KMS-11 (cell line): Measurements from ENCODE around the gene FA2H.

ENCODE experiments used
- H2AFZ ChIP-seq: fragments of 200-600 bp; sonication (generic); 2 replicates; pipeline ENCODE4 v1.6.1; 2016; ENCODE audit warnings: antibody characterized with exemption, mixed run types, low read depth
- H3K27ac ChIP-seq: fragments of 200-600 bp; sonication (generic); 2 replicates; pipeline ENCODE4 v1.6.1; 2016; ENCODE audit warnings: mild to moderate bottlenecking, mixed run types
- H3K27me3 ChIP-seq: fragments of 200-600 bp; sonication (generic); 2 replicates; pipeline ENCODE4 v1.6.1; 2017; ENCODE audit warnings: mild to moderate bottlenecking, low read depth, mixed run types, moderate library complexity; ENCODE audit not compliant: insufficient read depth
- H3K36me3 ChIP-seq: fragments of 200-600 bp; sonication (generic); 2 replicates; pipeline ENCODE4 v1.6.1; 2017; ENCODE audit warnings: mild to moderate bottlenecking, mixed run types; ENCODE audit not compliant: insufficient read depth
- H3K4me1 ChIP-seq: fragments of 200-600 bp; sonication (generic); 2 replicates; pipeline ENCODE4 v1.6.1; 2016; ENCODE audit warnings: mild to moderate bottlenecking, low read depth, mixed run types; ENCODE audit not compliant: poor library complexity, severe bottlenecking
- H3K4me2 ChIP-seq: fragments of 200-600 bp; sonication (generic); 2 replicates; pipeline ENCODE4 v1.7.0; 2016; ENCODE audit warnings: mild to moderate bottlenecking, mixed run types
- H3K4me3 ChIP-seq: fragments of 200-600 bp; sonication (generic); IDR thresholded peaks from 2 replicates; pipeline ENCODE4 v1.6.1; 2017; ENCODE audit warnings: low read depth, low read length, mixed read lengths; ENCODE audit not compliant: insufficient read depth
- H3K79me2 ChIP-seq: fragments of 200-600 bp; sonication (generic); 2 replicates; pipeline ENCODE4 v1.6.1; 2016; ENCODE audit warnings: low read depth, mixed run types; ENCODE audit not compliant: insufficient read depth
- H3K9ac ChIP-seq: fragments of 200-600 bp; sonication (generic); 2 replicates; pipeline ENCODE4 v1.6.1; 2016; ENCODE audit warnings: mild to moderate bottlenecking, mixed run types
- H4K20me1 ChIP-seq: fragments of 200-600 bp; sonication (generic); 2 replicates; pipeline ENCODE4 v1.6.1; 2016; ENCODE audit warnings: mild to moderate bottlenecking, mixed run types; ENCODE audit not compliant: insufficient read depth
- TF ChIP-seq, protein P1 (sequence below): fragments of 200-600 bp; sonication (generic); conservative IDR thresholded peaks from 2 replicates; pipeline ENCODE4 v1.6.1; 2017; ENCODE audit warnings: low read depth, mild to moderate bottlenecking, antibody characterized with exemption, low read length, moderate library complexity, mixed read lengths

The FA2H gene

DNA sequence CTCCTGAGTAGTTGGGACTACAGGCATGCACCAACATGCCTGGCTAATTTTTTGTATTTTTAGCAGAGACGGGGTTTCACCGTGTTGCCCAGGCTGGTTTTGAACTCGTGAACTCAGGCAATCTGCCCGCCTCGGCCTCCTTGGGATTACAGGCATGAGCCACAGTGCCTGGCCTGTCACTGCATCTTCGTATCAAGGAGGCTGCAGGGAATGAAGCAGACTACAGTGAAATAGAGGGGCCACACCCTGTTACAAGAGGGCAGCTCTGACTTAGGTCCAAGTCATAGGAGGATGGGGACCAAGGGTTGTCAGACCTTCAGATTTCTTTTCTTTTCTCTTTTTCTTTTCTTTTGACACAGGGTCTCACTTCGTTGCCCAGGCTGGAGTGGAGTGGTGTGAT is 28.7 kb downstream of the FA2H start:
- TF ChIP-seq, protein P1, sequence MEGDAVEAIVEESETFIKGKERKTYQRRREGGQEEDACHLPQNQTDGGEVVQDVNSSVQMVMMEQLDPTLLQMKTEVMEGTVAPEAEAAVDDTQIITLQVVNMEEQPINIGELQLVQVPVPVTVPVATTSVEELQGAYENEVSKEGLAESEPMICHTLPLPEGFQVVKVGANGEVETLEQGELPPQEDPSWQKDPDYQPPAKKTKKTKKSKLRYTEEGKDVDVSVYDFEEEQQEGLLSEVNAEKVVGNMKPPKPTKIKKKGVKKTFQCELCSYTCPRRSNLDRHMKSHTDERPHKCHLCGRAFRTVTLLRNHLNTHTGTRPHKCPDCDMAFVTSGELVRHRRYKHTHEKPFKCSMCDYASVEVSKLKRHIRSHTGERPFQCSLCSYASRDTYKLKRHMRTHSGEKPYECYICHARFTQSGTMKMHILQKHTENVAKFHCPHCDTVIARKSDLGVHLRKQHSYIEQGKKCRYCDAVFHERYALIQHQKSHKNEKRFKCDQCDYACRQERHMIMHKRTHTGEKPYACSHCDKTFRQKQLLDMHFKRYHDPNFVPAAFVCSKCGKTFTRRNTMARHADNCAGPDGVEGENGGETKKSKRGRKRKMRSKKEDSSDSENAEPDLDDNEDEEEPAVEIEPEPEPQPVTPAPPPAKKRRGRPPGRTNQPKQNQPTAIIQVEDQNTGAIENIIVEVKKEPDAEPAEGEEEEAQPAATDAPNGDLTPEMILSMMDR: no peak
- H3K27ac ChIP-seq: no peak overlapping the region
- no peaks in the 10 kb centered on the region for H3K79me2 ChIP-seq
- H4K20me1 ChIP-seq: no peaks in the 10 kb centered on the region
- no peak overlapping the region for H3K4me3 ChIP-seq
- H3K27me3 ChIP-seq: no peaks in the 10 kb centered on the region
- no peak overlapping the region for H2AFZ ChIP-seq
- no peak overlapping the region for H3K4me2 ChIP-seq
- no peaks in the 10 kb centered on the region for H3K36me3 ChIP-seq
- no peak overlapping the region for H3K9ac ChIP-seq
- no peaks in the 10 kb centered on the region for H3K4me1 ChIP-seq

DNA sequence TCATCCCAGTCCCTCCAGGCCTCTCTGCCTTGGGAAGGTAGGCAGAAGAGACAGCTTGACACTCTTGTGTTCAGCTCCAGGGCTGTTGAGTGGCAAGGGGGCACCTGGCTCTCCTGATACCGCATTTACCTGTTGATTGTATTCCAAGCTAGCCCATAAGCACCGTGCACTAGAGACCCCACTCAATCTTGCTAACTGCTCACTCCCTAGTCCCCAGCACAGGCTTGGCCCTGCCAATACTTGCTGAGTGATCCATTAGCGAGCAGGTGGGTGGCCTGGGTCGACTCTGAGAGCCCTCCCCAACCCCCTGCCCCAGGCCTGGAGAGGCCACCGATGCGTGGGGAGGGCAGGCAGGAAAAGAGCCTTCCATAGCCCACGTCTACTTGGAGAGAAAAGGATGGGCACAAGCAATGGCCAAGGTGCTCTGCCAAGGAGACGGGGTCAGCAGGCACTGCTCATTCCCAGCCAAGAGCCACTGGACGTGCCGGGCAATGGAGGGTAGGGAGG is 29.5 kb downstream of the FA2H start:
- no peak overlapping the region for H3K9ac ChIP-seq
- TF ChIP-seq, protein P1: no peak
- no peak overlapping the region for H3K27ac ChIP-seq
- H3K27me3 ChIP-seq: no peaks in the 10 kb centered on the region
- no peaks in the 10 kb centered on the region for H3K36me3 ChIP-seq
- no peaks in the 10 kb centered on the region for H3K79me2 ChIP-seq
- no peaks in the 10 kb centered on the region for H4K20me1 ChIP-seq
- H3K4me1 ChIP-seq: no peaks in the 10 kb centered on the region
- no peak overlapping the region for H3K4me3 ChIP-seq
- no peak overlapping the region for H3K4me2 ChIP-seq
- H2AFZ ChIP-seq: no peak overlapping the region

DNA sequence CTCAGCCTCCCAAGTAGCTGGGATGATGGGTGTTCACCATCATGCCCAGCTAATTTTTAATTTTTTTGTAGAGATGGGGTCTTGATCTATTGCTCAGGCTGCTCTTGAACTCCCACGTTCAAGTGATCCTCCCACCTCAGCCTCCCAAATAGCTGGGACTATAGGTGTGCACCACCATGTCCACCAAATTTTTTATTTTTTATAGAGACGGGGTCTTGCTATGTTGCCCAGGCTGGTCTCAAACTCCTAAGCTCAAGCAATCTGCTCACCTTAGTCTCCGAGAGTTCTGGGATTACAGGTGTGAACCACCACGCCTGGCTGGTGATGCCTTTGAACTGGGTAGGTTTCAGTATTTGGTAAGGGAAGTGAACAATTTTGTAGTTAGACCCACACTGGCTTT is 30.1 kb downstream of the FA2H start:
- no peak overlapping the region for H2AFZ ChIP-seq
- H3K9ac ChIP-seq: no peak overlapping the region
- TF ChIP-seq, protein P1: no peak
- no peak overlapping the region for H3K27ac ChIP-seq
- H3K79me2 ChIP-seq: no peaks in the 10 kb centered on the region
- no peak overlapping the region for H3K4me2 ChIP-seq
- no peak overlapping the region for H3K4me3 ChIP-seq
- H4K20me1 ChIP-seq: no peaks in the 10 kb centered on the region
- H3K36me3 ChIP-seq: no peaks in the 10 kb centered on the region
- H3K27me3 ChIP-seq: no peaks in the 10 kb centered on the region
- H3K4me1 ChIP-seq: no peaks in the 10 kb centered on the region

DNA sequence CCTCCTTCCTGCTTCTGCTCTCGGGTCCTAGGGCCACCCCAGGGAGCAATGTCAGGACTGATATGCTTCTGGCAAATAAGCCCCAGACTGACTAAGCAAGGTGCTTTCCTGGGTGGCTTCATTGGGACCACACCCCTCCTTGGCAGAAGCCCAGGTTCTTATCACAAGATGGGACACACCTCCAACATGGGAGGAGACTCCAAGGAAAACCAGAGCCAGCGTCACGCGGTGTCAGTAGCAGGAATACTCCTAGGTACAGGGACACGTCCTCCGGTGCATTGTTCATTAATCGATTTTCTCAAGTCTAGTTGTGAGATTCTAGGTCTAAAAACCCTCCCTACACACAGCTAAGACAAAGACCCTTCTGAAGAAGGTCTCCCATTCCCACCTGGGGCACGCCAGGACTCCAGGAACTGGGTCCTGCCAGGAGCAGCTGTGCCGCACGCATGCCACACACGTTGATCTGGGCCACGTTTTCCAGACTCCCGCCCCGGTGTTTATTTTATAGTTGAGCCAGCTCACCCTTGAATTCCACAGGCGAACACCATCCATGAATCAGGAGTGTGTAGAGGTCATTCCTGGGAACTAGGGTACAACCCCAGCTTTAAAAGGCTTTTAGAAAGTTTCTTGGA is 30.8 kb downstream of the FA2H start:
- no peak overlapping the region for H3K9ac ChIP-seq

More for the DNA sequence above, 30.8 kb downstream of the FA2H start:
- Histone ChIP-seq H3K4me2 (no peak overlapping the region), H4K20me1 (no peaks in the 10 kb centered on the region), H3K4me1 (no peaks in the 10 kb centered on the region), H3K4me3 (no peak overlapping the region), H3K79me2 (no peaks in the 10 kb centered on the region), H3K36me3 (no peaks in the 10 kb centered on the region), H3K27me3 (no peaks in the 10 kb centered on the region), H2AFZ (no peak overlapping the region), H3K27ac (no peak overlapping the region)
- TF ChIP-seq, protein P1: no peak
